SIG-M5 treated with dmso at 0.1 percent for 504 hours (cell line): Measurements from ENCODE around the gene PANK2.
"Not testable (repeated sequence)": the region's sequence is repeated elsewhere in the genome, so short reads cannot be mapped to it uniquely, and the experiment has no call there.

Source experiments
- DNase-seq: peaks from one replicate; lab custom pipeline; 2025; ENCODE audit not compliant: unreplicated experiment; lab: John Stamatoyannopoulos, UW

PANK2 gene

DNA sequence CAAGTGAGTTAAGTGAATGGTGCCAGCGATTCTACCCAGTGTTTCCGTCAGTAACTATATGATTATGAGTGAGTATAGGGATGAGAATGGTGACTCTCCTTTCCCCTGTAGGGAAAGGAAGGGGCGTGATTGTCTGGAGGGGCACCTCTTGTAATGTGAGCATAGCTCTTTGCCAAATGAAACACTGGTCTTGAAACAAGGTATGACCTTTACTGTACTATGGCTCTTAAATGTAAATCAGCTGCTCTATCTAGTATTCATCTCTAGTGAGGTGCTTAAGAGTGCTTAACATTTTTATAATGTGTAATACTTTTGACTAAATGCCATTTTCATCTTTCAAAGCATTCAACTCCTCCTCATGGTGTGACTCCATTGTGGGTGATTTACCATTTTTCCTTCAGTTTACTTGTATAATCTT lies 11.0 kb downstream of the PANK2 start:
- no peak for DNase-seq

DNA sequence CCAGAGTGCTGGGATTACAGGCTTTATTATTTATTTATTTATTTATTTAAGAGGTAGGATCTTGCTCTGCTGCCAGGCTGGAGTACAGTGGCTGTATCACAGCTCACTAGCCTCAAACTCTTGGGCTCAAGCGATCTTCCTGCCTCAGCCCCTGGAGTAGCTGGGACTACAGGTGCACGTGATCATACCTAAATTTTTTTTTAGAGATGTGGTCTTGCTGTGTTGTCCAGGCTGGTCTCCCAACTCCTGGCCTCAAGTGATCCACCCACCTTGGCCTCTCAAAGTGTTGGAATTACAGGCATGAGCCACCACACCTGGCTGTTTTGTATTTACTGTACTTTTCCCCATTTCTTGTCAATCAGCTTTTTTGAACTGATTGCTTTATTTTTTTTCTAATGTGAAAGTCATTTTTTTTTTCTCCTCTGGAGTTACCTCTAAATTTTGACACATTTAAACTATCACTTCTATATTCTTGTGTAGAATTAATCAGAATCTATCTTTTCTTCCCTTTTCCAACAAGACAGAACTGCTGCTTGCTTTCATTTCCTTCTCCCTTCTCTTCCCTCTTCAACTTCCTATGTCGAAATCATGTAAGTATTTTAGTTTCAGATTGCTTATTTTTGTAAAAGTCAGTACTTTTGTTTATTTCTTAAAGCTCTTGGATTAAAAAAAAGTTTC lies 12.0 kb downstream of the PANK2 start:
- peak; percentile 96 for DNase-seq

DNA sequence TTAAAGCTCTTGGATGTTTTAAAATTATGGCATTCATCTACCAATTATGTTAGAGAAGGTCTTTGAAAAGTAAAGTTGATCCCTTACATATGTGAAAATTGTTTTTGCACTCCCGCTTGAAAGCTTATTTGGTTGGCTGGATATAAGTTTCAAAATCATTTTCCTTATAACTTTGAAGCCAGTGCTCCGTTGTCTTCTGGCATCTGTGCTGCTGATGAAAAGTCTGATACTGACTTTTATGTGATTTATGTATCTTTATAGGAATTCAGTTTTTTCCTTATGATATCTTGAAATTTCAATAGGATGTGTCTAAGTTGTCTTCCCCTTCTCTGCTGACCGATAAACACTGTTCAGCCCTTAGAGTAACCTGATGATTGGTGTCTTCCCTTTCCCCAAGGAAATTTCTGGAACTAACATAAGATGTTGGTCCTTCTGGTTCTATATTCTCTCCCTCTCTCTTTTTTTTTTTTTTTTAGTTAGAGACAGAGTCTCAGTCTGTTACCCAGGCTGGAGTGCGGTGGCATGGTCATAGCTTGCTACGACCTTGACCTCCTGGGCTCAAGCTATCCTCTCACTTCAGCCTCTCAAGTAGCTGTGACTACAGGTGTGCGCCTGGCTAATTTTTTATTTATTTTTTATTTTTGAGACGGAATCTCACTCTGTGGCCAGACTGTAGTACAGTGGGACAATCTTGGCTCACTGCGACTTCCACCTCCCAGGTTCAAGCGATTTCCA lies 12.7 kb downstream of the PANK2 start:
- no peak for DNase-seq

DNA sequence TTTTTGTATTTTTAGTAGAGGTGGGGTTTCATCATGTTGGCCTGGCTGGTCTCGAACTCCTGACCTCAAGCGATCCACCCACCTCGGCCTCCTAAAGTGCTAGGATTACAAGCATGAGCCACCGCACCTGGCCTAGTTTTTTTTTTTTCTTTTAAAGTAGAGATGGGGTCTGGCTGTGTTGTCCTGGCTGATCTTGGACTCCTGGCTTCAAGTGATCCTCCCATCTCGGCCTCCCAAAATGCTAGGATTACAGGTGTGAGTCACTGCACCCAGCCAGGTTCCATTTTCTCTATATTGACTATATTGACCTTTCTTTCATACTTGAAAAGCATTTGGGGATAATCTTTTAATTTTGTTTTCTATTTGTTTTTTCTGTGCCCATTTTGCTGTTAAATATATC lies 13.3 kb downstream of the PANK2 start:
- no peak for DNase-seq

DNA sequence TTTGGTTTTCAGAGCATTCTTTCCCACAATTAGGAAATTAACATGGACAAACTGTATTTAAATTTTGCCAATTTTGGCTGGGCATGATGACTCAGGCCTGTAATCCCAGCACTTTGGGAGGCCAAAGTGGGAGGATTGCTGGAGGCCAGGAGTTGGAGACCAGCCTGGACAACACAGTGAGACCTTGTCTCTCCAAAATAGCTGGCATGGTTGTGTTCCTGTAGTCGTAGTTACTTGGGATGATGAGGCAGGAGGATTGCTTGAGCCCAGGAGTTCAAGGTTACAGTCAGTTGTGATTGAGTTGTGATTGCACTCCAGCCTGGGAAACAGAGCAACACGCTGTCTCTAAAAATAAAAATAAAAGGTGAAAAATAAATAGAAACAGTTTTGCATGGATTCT lies 15.0 kb downstream of the PANK2 start:
- no peak for DNase-seq

DNA sequence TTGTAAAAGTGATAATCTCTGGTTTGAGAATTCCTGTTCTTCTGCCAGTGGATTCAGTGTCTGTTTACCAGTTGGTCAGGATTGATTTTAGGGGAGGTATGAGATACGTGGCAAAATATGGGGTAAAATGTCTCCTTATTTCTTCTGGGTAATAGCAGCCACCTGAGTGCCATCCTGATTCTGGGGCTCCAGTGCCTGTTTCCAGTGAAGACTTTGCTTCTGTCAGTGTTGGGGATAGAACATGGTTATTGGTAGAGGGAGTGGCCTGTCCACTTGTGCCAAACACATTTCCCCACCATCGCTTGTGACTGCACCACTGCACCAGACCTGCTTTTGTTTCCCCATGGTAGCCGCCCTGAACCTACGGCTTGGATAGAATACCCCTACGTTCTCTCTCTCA lies 15.7 kb downstream of the PANK2 start:
- no peak for DNase-seq

DNA sequence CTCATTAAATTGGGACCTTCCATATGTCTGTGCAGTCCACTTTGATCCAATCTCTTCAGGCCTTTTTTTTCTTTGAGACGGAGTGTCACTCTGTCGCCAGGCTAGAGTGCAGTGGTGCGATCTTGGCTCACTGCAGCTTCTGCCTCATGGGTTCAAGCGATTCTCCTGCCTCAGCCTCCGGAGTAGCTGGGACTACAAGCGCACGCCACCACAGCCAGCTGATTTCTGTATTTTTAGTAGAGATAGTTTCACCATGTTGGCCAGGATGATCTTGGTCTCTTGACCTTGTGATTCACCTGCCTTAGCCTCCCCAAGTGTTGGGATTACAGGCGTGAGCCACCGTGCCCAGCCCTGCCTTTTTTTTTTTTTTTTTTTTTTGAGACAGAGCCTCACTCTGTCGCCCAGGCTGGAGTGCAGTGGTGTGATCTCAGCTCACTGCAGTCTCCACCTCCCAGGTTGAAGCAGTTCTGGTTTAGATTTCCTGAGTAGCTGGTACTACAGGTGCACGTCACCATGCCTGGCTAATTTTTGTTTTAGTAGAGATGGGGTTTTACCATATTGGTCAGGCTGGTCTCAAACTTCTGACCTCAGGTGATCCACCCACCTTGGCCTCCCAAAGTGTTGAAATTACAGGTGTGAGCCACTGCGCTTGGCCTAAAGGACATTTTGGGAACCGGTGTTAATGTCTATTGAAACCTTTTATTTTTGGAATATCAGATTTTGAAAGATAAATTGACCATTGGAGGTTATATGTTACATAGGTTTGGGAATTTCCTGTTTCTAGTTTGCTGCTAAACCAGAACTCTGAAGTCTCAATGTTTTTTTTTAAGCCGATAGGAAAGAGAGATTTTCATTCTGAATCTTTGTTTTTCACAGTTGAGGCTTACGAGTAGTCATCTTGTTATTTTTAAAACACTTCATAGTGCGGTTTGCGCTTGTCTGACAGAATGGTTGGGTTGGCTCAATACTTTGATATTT lies 17.8 kb downstream of the PANK2 start:
- not testable (repeated sequence) for DNase-seq

DNA sequence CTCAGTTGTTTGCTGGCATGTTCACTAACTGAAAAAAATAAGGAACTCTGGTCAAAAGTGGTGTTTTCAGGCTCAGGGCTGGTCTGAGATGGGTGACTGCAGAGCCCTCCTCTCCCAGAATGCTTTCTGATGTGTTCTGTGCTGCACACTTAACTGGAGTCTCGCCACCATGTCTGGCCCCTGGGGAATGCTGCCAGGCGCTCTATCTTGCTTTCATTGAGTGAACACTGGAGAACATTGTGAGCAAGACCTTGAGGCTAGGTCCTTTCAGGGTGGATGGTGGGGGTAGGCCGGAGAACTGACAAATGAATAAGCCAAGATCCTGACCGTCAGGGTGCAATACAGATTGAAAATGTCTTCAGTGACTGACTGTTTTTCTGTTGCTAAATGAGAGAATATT lies 19.5 kb downstream of the PANK2 start:
- no peak for DNase-seq

DNA sequence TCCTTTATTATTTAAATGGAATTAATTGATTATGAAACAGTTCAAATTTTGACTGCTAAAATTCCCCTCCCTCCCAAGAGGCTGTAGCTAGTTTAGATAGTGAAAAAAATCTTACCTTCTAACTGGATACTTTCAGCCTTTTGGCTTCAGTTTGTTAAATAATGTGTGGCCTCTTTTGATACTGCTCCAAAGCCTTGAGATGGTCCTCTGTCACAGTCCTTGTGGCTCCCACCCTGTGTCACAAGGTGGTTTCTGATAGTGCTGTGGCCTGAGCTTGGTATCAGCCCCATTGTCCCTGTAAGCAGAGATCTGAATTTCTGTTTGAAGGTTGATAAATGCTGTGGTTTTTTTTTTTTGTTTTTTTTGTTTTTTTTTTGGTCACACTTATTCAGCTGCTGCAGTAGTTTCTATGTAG lies 20.8 kb downstream of the PANK2 start:
- no peak for DNase-seq

DNA sequence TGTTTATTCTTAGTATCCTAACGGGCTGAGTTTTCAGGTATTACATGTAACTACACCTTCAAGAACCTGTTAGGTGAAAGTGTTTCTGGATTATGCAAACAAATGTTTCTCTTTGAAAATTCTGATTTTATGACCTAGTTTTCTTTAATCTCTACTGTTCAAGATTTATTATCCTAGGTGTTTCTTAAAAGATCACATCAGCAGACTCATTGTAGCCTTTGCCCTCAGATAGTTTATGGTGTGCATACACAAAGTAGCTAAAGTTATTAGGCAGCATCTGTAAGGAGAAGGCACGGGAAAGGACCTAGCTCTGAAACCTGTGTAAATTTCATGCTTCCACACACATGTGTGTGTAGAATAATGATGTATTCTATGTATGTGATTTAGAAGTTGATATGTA lies 21.7 kb downstream of the PANK2 start:
- DNase-seq, result no peak

DNA sequence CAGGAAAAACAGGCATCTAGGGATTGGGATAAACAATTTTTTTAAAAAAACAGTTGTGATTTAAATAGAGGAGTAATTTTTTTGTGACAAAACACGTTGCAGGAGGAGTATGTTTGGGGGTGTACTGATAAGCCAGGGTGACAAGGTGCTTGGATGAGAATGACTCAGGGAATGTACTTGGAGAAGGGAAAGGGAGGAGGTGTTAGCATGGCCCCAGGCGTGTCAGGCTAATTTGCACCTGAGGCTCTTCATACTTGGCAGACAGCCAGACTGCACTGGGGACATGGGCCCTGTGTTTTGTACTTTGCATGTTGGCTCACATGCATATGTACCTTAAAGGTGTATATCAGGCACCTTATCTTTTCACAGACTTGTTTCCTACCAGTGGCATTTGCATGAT lies 22.8 kb downstream of the PANK2 start:
- DNase-seq, result no peak

DNA sequence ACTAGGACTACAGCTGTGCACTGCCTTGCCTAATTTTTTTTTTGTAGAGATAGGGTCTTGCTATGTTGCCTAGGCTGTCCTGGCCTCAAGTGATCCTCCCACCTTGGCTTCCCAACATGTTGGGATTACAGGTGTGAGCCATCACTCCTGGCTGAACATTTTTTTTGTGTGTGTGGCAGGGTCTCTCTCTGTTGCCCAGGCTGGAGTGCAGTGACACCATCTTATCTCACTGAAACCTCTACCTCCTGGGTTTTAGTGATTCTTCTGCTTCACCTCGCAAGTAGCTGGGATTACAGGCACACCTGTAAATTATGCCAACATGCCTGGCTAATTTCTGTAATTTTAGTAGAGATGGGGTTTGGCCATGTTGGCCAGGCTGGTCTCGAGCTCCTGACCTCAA lies 25.3 kb downstream of the PANK2 start:
- no peak for DNase-seq

DNA sequence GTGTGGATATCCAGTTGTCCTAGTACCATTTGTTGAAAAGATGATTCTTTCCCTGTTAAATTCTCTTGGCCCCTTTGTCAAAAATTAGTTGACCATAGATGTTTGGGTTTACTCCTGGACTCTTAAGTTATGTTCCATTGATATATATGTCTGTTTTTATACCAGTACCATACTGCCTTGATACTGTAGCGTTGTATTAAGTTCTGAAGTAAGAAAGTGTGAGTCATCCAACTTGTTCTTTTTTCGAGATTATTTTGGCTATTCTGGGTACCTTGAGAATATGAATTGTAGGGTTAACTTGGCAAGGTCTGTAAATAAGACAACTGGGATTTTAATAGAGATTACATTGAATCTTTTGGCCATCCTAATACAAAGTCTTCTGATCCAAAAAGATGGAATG lies 26.5 kb downstream of the PANK2 start:
- no peak for DNase-seq

DNA sequence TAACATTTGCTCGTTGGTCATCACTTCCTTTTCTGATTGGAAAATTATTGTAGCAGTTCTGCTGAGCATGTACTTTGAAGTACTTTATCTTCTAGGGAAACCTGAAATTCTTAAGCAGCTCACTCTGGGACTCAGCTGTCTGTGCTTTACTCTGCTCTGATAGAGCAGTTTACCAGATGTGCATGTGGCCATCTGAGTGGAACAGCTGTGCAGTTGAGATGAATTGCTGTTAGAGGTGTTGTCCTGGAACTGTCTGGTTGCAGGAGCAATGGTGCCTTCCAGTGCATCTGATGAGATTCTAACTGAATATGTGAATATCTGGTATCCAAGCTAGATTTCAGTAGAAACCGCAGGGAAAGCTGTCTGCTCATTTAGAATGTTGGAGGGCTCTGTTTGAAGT lies 27.2 kb downstream of the PANK2 start:
- DNase-seq, result no peak

DNA sequence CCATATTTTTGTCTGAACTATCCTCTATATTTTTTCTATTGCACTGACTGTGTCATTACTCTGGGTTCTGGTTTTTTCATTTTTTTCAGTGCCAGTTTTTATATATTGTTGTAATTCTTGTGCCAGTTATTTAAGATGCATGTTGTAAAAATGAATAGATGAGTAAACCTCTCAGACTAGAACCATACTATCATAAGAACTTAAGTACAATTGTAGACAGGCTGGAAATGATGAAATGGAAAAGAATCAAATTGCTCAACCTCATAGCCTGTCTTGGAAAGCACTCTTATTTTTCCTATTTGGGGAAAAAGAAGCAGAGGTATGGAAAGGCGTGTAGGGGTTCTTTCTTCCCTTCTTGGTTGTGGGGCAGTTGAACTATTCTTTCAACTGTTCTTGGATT lies 30.2 kb downstream of the PANK2 start:
- no peak for DNase-seq

DNA sequence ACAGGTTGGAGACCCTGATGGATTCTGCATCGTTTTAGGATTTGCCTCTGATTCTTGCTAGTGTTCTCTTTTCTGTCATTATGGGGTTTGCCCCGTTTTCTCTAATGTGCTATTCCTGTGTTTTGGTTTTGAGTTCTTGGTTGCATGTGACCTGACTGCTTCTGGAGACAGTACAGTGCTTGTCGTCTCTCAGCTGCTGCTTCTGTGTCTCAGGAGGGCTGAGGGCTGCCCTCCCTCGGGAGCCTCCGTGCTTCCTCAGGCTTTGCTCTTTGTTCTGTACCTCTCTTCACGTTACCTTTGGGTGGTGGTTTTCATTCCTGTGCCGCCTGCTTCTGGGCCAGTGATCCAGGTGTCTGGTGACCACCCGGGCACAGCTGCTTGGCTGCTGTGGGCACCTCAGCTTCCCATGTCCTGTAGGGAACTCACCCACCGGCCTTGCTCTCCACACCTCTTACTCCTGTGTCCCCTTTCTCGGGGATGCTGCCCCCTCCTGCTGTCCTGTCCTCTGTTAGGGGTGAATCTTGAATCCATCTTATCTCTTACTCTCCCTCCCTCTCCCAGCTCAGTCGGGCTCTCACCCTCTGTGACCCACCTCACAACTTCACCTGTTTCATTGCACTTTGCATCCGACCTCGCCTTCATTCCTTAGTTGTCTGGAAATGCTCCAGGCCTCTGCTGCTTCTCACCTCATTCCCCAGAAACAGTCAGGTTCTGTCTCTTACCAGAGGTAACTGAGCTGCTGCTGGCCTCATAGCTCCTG lies 33.2 kb downstream of the PANK2 start:
- no peak for DNase-seq

DNA sequence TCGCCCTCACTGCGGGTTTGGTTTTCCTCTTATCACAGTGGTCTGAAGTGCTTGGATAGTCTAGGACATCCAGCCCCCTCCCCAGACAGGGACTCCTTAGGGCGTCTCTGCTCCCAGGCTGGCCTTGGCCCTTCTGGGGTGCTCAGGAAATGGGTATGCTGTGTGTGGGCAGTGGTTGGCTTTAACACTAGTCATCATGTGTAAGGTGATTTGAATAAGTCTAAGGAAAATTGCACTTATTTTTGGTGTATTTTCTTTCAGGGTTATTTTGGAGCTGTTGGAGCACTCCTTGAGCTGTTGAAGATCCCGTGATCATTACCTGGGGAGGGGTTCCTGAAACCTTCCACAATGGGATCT lies 33.8 kb downstream of the PANK2 start:
- no peak for DNase-seq

DNA sequence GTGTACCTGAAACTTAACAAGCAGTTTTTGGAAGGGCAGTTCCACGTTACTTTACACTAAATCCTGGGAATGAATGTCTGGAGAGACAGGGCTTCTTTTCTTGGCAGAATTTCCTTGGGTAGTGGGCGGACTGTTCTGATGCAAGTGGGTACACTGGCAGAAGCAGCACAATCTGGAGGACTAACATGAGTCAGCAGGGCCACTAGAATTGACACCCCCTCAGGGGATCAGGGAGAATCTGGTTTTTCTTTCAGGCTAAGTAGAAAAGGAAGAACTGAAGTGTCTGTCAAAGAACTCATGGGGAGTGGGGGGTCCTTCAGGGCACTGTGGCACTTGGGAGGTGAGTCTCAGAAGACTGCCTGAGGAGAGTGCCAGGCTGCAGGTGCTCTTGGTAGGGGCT lies 34.6 kb downstream of the PANK2 start:
- no peak for DNase-seq

DNA sequence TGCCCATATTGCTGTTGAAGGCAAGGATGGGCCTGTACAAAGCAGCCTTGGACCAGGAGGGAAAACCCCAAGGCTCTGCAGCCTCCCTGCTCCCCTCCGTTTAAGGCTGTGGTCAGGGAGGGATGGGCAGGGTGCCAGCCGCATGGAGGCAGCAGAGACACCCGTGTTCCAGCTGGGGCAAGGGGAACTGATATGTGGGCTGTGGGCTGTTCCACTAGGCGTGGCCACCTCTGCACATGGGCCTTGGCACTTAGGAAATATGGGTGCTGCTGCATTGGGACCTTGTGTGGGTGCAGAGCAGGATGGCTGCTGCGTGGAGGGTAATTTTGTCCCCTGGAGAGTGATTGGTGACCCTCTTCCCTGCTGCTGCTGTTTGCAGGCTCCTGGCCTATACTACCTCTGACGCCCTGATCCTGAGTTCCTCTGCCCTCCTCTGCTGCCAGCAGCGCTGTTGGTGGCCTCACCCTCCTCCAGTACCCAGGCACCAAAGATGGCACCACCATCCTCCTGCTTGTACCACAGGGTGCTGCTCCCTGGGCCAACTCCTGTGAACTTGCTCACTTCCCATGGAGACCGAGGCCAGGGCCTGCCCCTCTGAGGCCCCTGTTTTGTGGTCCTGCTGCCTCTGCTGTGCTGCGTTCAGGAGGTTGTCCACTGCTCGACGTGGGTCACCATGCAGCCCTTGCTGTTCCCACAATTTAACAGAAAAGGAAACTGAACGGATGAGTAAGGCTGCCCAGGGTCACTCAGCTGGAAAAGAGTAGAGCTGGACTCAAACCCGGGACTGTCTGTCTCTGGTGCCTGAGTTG lies 35.3 kb downstream of the PANK2 start:
- no peak for DNase-seq

DNA sequence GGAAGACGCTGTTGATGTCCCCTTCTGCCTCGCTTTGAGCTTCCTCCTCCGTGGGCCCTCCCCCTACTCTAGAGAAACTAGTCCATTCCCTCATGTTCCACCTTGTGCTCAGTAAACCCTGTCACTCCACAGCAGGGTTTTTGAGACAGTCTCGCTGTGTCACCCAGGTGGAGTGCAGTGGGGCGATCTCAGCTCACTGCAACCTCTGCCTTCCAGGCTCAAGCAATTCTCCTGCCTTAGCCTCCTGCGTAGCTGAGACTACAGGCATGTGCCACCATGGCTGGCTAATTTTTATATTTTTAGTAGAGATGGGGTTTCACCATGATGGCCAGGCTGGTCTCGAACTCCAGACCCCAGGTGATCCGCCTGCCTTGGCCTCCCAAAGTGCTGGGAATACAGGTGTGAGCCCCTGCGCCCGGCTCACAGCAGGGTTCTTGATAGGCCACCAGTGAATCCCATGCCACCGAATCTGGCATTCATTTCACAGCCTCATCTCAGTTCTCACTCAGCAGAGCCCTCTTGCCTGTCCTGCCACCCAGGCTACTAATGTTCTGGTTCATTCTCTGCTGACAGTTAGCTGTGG lies 36.0 kb downstream of the PANK2 start:
- no peak for DNase-seq
